Cerebellar cortex (tissue), 1 donor: Measurements from ENCODE around the gene CCK.
A peak's percentile ranks its signal among the peaks of the same experiment; 100 is the strongest.

Source experiments
- DNase-seq: peaks from one replicate; pipeline ENCODE4 v3.0.0-alpha.2; 2015; ENCODE audit warnings: low spot score

The CCK gene

DNA sequence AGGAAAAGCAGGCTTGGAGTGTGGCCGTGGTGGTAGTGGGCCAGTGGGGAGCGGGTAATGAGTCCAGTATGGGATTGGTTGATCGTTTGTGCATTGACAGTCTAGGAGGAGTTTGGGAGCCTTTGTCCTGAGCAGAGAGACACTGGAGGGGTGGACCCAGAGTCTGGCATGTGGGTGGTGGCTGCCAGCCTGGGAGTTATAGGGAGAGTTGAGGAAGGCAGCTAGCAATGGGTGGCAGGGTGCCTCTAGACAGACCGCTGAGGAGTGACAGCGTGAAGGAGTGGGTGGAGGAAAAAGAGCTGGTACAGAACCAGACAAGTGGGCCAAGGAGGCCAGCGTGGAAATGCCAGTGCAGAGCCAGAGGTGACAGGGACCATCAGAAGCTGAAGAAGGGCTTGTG is 1.9 kb upstream of the CCK start:
- DNase-seq: no peak

DNA sequence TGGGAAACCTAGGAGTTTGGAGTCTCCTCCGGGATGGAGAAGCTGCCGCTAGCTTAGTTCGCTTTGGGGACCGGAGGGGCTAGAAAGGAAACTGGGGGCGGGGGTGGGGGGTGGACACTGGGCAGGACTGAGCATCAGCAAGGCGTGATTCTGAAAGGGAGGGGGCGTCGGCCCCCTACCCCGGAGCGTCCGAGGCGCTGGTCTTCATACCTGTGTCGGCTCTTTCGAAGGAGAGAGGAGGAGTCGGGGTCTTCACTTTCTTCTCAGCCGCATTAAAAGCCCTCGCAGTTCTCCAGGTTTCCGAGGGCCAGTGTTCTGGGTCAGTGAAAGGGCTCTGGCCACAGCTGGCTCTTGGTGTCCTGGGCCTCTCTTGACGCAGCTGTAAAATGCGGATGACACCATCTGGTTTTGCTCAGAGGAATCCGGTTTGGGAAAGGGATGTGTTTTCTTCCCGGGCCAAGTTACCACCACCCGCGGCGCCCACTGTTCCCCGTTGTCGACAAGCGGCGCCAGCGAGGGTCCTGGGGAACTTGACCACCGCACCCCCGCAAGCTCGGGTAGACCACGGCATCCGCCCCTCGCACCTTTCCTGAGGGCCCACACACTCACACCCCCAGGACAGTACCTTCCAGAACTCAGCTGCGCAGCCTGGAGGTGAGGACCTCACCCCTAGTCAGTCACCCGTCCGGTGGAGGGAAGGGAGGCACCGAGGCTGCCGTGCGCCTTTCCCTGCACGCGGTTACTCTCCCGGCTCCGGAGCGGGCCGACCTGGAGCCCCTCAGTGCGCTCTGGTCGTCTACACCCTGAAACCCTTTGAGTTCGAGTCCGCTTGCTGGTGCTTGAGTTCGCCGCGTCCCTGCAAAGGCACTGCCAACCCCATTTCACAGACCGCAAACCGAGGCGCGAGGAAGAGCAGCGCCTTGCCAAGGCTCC is 660 bp downstream of the CCK start:
- no peak for DNase-seq

DNA sequence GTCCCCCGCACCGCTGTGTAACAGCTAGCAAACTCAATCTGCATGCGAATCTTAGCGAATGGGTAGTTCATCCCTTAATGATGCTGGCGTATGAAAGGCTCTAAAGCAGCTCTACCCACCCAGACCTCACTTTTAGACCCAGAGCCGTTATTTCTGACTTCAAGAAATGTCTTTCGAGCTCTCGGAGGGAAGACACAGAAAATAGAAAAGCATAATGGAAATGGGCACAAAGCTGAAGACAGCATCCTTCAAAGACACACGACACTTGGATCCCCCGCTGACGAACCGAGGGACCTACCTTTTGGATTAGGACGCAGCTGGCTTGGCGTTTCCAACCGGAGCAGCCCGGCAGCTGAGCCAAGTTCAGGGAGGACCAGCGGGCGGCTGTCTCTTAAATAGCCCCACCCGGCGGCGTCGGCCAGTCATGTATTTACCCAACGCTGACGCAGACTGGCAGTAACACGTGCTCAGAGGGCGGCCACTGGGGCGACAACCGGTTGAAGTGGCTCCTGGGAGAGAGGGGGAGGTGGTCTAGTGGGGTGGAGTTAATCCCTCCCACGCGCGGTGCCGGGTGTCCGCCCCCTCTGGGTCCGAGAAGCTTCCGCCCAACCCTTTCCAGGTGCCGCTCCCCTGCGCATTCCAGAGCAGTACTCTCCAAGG is 1.5 kb downstream of the CCK start:
- DNase-seq: no peak

DNA sequence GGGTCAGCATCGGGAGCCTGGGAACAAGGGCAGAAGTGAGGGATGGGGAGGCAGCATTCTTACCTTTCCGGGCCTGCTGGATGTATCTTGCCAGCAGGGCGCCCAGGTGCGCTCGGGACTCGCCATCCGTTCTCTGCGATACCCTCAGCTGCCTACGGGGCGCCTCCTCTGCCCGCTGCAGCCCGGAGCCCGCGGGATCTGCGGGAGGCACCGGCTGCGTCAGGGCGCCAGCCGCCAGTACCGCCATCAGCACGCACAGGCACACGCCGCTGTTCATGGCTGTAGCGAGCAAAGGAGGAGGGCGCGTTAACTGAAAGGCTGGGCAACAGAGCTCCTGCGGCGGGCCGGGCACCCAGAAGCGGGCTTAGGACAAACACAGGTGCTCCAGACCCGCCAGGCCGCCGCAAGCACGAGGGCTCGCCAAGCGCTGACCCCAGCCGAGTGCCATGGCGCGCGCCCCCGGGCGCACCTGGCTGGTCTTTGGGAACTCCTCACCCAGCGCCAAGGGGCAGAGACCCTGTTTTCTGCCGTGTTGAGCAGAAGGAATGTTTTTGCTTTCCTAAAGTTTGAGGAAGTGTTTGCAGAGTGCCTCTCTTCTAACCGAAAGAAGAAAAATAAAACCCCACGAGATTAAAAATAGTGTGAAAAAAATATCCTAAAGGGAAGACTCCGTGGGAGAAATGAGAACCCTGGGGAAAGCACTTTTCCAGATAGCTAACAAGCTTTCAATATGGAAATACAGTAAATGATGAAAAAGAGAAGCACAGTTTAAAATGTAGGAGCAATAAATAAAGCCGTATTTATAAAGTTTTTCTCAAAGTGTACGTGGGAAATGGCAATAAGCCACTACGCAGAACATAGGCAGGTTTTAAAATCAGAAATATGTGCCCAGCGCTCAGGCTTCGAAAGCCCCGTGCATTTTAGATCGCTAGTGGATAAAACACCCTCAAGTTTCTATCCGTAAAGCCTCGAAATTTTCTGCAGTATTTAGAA is 2.3 kb downstream of the CCK start:
- DNase-seq: no peak

DNA sequence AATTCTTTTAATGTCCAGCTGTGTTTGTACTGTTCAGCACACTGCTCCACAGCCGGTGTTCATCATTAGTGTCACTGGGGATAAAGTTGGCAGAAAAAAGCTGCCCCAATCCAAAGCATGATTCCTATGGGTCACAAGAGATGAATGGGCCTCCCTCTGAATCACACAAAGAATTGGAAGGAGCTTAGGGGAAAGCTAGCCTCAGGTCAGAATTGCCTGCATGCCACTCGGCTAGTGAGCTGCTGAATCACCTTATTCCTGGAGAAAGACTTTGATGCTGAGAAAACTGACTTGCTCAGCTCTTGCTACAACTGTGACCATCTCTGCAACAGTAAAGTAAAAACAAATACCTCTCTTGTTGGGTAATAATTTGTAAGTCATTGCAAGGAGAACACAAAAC is 3.5 kb downstream of the CCK start:
- no peak for DNase-seq

DNA sequence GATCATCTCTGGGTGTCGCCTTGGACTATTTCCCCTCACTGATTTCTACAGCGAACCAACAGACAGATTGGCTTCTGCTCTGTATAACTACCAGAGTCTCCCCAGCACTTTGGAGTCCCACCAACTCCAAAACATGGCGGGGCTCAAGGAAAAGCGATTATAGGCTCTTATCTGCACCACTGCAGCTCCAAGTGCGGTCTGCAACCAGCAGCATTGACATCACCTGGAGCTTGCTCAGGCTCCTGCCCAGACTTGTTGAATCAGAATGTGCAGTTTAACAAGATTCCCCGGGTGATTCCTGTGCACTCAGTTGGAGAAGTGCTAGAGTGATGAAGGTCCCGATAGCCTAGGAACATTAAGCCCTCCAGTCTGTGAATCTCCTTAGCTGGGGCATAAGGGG is 9.0 kb downstream of the CCK start:
- no peak for DNase-seq

DNA sequence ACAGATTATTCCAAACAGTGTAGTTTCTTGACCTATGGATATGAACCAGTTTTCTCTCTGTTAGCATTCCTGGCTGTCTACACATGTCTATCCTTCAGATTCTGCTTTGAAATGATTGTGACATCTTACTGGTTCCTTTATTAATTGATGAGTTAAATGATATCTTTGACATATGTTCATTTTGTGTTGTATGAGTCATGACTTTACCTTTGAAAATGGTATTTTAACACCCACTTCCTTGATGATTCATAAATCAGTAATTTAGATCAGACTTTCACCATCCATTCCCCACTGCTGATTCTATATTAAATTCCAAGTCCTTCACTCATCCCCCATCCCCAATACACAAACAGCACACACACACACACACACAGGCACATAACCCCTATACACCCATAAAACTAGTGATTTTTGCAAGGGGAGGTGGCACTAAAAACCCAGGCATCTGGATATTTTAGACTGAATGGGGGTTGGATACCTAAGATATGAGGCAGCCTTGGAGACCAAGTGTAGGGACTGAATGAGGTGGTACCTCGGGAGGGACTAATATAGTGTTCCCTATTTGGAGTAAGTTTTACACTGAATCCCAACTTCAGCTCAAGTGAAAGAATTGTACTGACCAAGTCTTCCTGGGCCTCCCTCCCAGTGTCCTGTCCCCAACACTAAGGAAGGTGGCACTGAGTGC is 9.7 kb downstream of the CCK start:
- DNase-seq: no peak

DNA sequence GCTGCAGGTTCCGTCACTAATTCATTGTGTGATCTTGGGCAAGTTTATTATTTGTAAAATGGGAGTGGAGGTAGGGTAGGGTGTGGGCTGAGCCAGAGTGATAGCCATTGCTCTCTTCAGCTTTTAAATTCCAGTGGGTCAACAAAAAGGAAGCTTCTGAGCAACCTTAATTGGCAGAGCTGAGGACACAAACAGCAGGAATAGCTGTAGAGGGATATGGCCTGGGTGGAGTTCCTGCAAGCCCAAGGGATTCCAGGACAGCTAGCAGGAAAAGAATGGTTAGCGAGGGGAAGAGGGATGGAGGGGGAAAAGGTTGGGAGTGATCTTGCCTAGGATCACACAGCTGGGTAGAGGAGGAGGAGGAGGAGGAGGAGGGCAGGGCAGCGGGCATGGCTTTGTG is 11.4 kb downstream of the CCK start:
- DNase-seq: no peak

DNA sequence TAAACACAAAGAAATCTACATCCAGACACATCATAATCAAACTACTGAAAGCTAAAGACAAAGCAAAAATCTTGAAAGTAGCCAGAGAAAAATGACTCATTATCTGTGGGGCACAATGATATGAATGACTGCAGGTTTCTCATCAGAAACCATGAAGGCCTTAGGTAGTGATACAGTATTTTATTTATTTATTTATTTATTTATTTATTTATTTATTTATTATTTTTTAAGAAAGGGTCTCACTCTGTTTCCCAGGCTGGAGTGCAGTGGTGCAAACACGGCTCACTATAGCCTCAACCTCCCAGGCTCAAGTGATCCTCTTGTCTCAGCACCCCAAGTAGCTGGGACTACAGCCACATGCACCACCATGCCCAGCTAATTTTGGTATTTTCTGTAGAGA is 15.2 kb downstream of the CCK start:
- no peak for DNase-seq

DNA sequence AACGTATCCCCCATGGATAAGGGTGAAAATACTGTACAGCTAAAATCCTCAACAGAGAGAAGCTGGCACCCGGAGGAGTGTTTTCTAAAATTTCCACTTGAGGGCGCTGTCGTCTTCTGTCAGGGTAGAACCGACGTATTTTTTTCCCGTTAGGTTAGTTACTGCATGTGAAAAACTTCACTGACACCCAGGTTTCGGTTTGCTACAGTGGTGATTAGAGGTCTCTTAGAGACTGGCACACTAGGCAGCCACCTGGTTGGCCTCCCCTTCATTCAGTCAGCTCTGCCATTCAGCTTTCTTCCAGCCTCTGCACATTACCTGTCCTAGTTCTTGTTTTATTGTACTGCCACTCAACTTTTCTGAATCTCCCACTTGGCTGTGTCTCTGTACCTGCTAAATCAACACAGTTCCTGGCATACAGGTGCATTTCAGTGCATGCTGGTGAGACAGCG is 18.4 kb downstream of the CCK start:
- DNase-seq: peak; percentile 72

DNA sequence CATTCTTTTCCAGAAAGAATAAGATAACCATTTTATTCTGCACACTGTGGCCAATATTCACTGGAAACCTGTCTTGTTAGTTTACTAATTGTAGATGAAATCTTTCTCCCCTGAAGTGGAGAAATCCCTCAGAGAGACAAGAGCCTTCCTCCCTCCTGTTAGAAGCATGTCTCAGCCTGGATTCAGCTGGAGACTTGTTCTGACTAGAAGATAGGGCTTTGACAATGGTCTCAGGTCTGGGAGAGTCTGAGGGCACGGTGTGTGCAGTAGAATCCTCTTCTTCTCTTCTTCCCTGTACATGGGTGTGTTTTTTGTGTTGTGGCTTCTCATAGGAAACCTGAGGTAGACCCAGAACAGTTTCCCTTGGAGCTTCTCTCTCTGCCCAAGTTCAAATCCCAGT is 19.9 kb downstream of the CCK start:
- no peak for DNase-seq

DNA sequence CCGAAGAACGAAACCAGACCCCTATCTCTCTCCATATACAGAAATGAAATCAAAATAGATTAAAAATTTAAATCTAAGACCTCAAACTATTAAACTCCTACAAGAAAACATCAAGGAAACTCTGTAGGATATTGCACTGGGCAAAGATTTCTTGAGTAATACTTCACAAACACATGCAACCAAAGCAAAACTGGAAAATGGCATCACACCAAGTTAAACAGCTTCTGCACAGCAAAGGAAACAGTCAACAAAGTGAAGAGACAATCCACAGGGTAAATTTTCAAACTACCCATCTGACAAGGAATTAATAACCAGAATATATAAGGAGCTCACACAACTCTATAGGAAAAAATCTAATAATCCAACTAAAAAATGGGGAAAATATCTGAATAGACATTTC is 29.4 kb downstream of the CCK start:
- no peak for DNase-seq

DNA sequence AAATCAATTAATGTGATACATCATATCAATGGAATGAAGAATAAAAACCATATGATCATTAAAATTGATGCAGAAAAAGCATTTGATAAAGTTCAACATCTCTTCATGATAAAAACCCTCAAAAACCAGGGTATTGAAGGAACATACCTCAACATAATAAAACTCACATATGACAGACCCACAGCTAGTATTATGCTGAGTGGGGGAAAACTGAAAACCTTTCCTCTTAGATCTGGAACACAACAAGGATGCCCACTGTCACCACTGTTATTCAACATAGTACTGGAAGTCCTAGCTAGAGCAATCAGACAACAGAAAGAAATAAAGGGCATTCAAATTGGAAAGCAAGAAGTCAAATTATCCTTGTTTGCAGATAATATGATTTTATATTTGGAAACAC is 30.5 kb downstream of the CCK start:
- DNase-seq: no peak

DNA sequence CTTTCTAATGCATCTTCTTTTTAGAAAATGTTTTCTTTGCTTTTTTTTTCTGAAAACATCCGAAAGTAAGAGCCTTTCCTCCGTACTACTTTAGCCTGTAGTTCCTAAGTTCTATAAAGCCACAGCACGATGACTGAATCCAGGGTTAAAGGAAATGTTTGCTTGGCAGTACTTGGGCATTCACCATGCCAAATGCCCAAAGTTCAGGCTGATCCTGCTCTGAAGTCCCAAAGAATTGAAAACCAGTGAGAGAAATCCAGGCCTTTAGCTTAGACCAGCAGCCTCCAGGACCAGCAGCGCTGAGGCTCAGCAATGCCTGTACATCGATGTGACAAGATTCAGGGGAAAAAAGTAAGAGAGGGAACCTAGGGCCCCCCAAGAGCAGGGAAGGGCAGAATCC is 35.1 kb downstream of the CCK start:
- no peak for DNase-seq

DNA sequence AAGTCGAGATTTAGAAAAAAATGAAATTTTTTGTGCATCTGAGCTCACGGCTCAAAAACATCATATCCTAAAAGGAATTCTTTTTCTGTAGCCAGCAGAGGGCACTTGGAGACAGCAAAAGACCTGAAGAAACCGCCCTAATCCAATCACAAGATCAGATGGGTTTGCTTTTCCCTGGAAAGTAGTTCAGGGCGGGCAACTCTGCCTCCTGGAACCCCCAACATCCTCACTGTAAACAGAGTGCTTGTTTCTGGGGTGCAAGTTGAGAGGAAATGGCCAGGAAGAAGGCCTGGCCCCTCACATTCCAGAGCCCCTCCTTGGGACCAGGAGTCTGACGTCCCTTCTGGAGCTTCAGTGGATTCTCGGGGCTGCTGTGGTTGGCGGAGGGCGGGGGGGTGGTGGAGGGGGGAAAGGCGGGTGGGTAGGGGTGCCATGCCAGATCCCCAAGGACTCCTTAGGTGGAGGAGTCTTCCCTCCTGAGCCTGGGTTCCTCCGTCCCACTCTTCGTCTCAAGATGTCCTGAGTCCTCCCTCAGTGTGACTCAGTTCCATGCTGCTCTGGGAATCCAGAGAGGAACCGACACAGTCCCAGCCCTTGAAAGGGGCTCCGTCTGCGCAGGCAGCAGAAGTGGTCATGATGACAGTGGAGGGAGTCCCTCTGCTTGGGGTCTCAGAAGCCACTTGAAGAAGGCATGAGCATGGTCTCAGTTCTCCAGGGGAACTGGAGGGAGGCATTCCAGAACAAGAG is 35.9 kb downstream of the CCK start:
- peak; percentile 65 for DNase-seq

DNA sequence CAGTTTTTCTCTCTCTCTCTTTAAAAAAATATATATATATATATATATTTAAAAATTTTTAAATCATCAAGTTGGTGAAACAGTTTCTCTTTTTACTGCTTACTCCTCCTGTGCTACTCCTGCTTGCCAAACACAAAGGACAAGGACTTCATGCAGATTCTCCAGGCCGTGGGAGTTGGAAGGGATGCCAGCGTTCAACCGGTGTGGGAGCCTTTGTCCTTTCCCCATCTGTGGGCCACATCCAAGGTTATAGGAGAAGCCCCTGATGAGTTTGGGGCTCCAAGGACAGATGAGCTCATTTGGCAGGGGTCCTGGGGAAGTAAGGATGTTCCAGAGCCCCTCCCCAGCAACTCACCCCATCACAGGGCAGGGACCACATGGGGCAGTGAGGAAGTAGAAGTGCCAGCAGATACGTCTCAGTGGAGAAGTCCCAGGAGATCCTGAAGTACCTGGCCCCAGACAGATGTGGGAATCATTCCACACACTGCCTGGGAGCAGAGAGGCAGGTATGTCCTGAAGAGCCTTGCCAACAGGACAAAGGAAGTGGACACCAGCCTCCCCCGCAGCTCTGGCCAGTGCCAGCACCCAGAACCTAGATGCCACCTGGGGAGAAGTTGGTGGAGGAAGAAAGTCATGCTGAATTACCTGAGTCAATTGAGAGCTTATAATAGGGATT is 36.6 kb downstream of the CCK start:
- no peak for DNase-seq

DNA sequence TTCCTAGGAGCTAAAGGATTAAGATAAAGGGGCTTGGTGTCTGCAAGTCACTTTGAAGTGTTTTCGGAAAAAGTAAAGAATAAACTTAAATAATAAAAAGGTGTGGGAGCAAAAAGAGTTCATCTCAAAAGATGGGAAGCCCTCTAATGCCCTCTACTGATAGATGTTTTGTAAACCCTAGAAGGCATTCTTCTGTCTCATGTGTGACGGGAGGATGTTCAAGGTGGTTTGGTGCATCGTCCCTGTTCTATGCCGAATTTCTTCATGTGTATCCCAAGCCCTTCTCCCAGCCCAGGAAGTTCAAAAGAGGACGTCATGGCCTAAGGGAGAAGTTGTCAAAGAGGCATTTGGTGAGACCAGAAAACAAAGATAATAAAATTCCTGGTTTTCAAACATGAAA is 37.2 kb downstream of the CCK start:
- DNase-seq: no peak

DNA sequence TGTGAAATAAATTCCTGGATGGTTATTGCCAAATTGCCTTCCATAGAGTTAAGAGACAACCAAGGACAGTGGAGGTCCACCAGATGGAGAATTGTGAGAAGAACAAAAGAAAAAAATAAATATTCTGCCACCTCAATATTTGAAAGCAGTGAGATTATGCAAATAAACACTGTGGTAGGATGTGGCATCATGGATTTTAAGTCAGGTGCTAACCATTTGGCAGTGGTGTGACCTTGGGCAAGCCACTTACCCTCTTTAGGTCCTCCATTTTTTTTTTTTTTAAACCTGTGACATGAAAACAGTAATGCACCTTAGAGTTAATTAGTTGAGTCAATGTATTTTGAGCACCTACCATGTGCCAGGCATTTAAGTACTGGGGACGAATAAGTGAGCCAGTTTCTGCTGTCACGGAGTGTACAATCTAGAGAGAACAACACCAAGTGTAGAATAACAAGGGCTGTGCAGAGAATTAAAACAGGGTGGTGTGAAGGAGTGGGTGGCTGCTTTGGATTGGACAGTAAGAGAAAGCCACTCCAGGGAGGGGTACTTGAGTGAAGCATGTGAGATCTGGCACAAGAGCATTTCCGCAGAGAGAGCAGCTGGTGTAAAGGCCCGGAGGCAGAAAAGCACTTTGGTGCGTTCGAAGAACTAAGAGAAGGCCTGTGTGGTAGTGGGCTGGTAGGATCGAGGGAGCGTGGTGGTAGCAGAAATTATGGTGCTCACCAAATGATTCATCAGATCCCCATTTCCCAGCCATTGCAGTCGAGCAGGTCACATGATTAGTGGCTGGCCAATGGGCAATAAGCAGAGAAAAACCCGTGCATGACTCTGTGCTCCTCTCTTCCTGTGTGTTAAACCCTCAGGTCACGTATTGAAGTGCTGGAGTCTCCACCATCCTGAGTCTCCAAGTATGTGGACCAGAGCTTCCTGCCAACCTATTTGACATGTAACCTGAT is 39.2 kb downstream of the CCK start:
- no peak for DNase-seq
